ENCODE data around the gene STK10.

The STK10 gene

GRCh38 chr5:172105811-172106210 is 82.2 kb downstream of the STK10 start:
- no peak for DNase-seq

GRCh38 chr5:172104801-172105701 is 83.0 kb downstream of the STK10 start:
- no peak for DNase-seq

- no peak for DNase-seq
These were observed 84.0 kb downstream of the STK10 start for GRCh38 chr5:172104021-172104420.

GRCh38 chr5:172102913-172103626 is 85.0 kb downstream of the STK10 start:
- DNase-seq = no peak

- no peak for DNase-seq
These were observed 85.7 kb downstream of the STK10 start for GRCh38 chr5:172102218-172102870.

GRCh38 chr5:172101547-172102217 is 86.3 kb downstream of the STK10 start:
- no peak for DNase-seq

GRCh38 chr5:172098883-172099282 is 89.1 kb downstream of the STK10 start:
- DNase-seq = no peak

GRCh38 chr5:172098046-172098445 is 90.0 kb downstream of the STK10 start:
- DNase-seq = no peak

GRCh38 chr5:172097356-172097755 is 90.7 kb downstream of the STK10 start:
- no peak for DNase-seq

GRCh38 chr5:172096207-172096940 is 91.7 kb downstream of the STK10 start:
- no peak for DNase-seq

GRCh38 chr5:172095368-172096206 is 92.4 kb downstream of the STK10 start:
- DNase-seq = no peak

- no peak for DNase-seq
These were observed 94.1 kb downstream of the STK10 start for GRCh38 chr5:172093965-172094364.

- DNase-seq = no peak
These were observed 94.5 kb downstream of the STK10 start for GRCh38 chr5:172093559-172093958.

- no peak for DNase-seq
These were observed 95.9 kb downstream of the STK10 start for GRCh38 chr5:172091956-172092732.

GRCh38 chr5:172090976-172091547 is 97.0 kb downstream of the STK10 start:
- no peak for DNase-seq

- no peak for DNase-seq
These were observed 98.5 kb downstream of the STK10 start for GRCh38 chr5:172089298-172090117.

- no peak for DNase-seq
These were observed 99.2 kb downstream of the STK10 start for GRCh38 chr5:172088801-172089200.

- DNase-seq = no peak
These were observed 101.6 kb downstream of the STK10 start for GRCh38 chr5:172086194-172086975.

All from NCI-H1436 (cell line).